Measurements from ENCODE around the gene STX18. TPM values are rescaled to one million over a fixed set of nuclear protein-coding genes. Genes with fewer than 3 reads are reported as not detected.
A peak's percentile ranks its signal among the peaks of the same experiment; 100 is the strongest.

STX18 gene
- total RNA-seq, 2 experiments from 2014 or later: 25.3 to 33.5 TPM

GRCh38 chr4:4492161-4492847 lies 49.5 kb downstream of the STX18 start:
- peak; percentile 91 for ATAC-seq
- Mint-ChIP-seq H3K9me3 (ENCODE audit: low read depth) (no peaks in the 10 kb centered on the region), H3K27ac (peak overlapping the region; percentile 72), H3K4me1 (peaks cover 12% of the 10 kb centered on the region), H3K36me3 (ENCODE audit: low read depth) (no peaks in the 10 kb centered on the region), H3K27me3 (no peaks in the 10 kb centered on the region), H3K4me3 (peak overlapping the region; percentile 56)
- DNase-seq: peak; percentile 13
- ChIA-PET CTCF (interaction anchor here (0.6 to 1.0 kb wide), 2 partner anchors 10 to 26 kb away, joined by 3 to 7 read pairs; no protein-coding TSS in a partner anchor), POLR2A (no interaction called here)
- intact Hi-C loops (cut with DNase I, micrococcal nuclease): loop anchor here in 1 of 2 experiments (1.0 kb wide), 2 partner anchors 11 to 50 kb away; partner anchors contain the start of gene STX18

- ChIA-PET CTCF (interaction anchor here (0.6 to 1.0 kb wide), 3 partner anchors 11 to 300 kb away, joined by 3 to 7 read pairs (median 3); no protein-coding TSS in a partner anchor), POLR2A (no interaction called here)
Measured at GRCh38 chr4:4491396-4491893, 50.4 kb downstream of the STX18 start.

GRCh38 chr4:4490816-4491215 lies 51.0 kb downstream of the STX18 start:
- CTCF ChIA-PET: interaction anchor here (0.6 kb wide), 1 partner anchor 14 kb away, joined by 3 read pairs; no protein-coding TSS in a partner anchor

More at GRCh38 chr4:4491396-4491893, 50.4 kb downstream of the STX18 start:
- H3K9me3 Mint-ChIP-seq (ENCODE audit: low read depth): no peaks in the 10 kb centered on the region
- H3K27me3 Mint-ChIP-seq: no peaks in the 10 kb centered on the region
- intact Hi-C loops (cut with DNase I, micrococcal nuclease): no loop called here
- H3K36me3 Mint-ChIP-seq (ENCODE audit: low read depth): no peaks in the 10 kb centered on the region
- no peak overlapping the region for H3K4me3 Mint-ChIP-seq
- ATAC-seq (no peak), DNase-seq (no peak)
- H3K27ac Mint-ChIP-seq: no peak overlapping the region
- H3K4me1 Mint-ChIP-seq: peaks cover 12% of the 10 kb centered on the region

GRCh38 chr4:4490041-4490440 lies 51.8 kb downstream of the STX18 start:
- DNase-seq (no peak), ATAC-seq (no peak)
- no peak overlapping the region for H3K4me3 Mint-ChIP-seq
- intact Hi-C loops (cut with DNase I, micrococcal nuclease): no loop called here
- POLR2A ChIA-PET: no interaction called here
- H3K36me3 Mint-ChIP-seq (ENCODE audit: low read depth): no peaks in the 10 kb centered on the region
- H3K9me3 Mint-ChIP-seq (ENCODE audit: low read depth): no peaks in the 10 kb centered on the region
- CTCF ChIA-PET: interaction anchor here (0.7 to 2.1 kb wide), 4 partner anchors 22 to 179 kb away, joined by 3 to 4 read pairs (median 3); no protein-coding TSS in a partner anchor
- no peak overlapping the region for H3K27ac Mint-ChIP-seq
- peaks cover 12% of the 10 kb centered on the region for H3K4me1 Mint-ChIP-seq
- no peaks in the 10 kb centered on the region for H3K27me3 Mint-ChIP-seq

More at GRCh38 chr4:4490816-4491215, 51.0 kb downstream of the STX18 start:
- Mint-ChIP-seq H3K27ac (no peak overlapping the region), H3K4me3 (no peak overlapping the region), H3K9me3 (ENCODE audit: low read depth) (no peaks in the 10 kb centered on the region), H3K27me3 (no peaks in the 10 kb centered on the region), H3K36me3 (ENCODE audit: low read depth) (no peaks in the 10 kb centered on the region), H3K4me1 (peaks cover 12% of the 10 kb centered on the region)
- intact Hi-C loops (cut with DNase I, micrococcal nuclease): no loop called here
- POLR2A ChIA-PET: no interaction called here
- ATAC-seq: no peak
- no peak for DNase-seq

GRCh38 chr4:4488405-4489404 lies 53.1 kb downstream of the STX18 start:
- POLR2A ChIA-PET: no interaction called here

GRCh38 chr4:4486969-4487368 lies 54.9 kb downstream of the STX18 start:
- Mint-ChIP-seq H3K4me1 (peaks cover 9% of the 10 kb centered on the region), H3K36me3 (ENCODE audit: low read depth) (no peaks in the 10 kb centered on the region), H3K27ac (no peak overlapping the region), H3K9me3 (ENCODE audit: low read depth) (no peaks in the 10 kb centered on the region), H3K4me3 (no peak overlapping the region), H3K27me3 (no peaks in the 10 kb centered on the region)
- intact Hi-C loops (cut with DNase I, micrococcal nuclease): loop anchor here (5.0 to 10.0 kb wide), 7 partner anchors 180 to 1325 kb away; partner anchors contain the start of gene MSX1 (in 1 of the 2)
- ChIA-PET CTCF (interaction anchor here (0.6 to 1.0 kb wide), 3 partner anchors 58 to 455 kb away, joined by 3 to 4 read pairs (median 3); no protein-coding TSS in a partner anchor), POLR2A (no interaction called here)
- ATAC-seq: no peak
- no peak for DNase-seq

More at GRCh38 chr4:4488405-4489404, 53.1 kb downstream of the STX18 start:
- CTCF ChIA-PET: interaction anchor here (0.6 to 2.1 kb wide), 18 partner anchors 10 to 376 kb away, joined by 3 to 6 read pairs (median 4); partner anchors contain the start of gene STX18
- intact Hi-C loops (cut with DNase I, micrococcal nuclease): loop anchor here (1.0 to 10.0 kb wide), 11 partner anchors 87 to 1324 kb away; partner anchors contain the start of gene MSX1 (in 1 of the 2)
- Mint-ChIP-seq H3K4me1 (peaks cover 12% of the 10 kb centered on the region), H3K9me3 (ENCODE audit: low read depth) (no peaks in the 10 kb centered on the region), H3K27ac (no peak overlapping the region), H3K4me3 (no peak overlapping the region), H3K36me3 (ENCODE audit: low read depth) (no peaks in the 10 kb centered on the region), H3K27me3 (no peaks in the 10 kb centered on the region)
- ATAC-seq (peak; percentile 86), DNase-seq (peak; percentile 86)

GRCh38 chr4:4485806-4486205 lies 56.0 kb downstream of the STX18 start:
- POLR2A ChIA-PET: no interaction called here
- Mint-ChIP-seq H3K36me3 (ENCODE audit: low read depth) (no peaks in the 10 kb centered on the region), H3K4me3 (no peak overlapping the region), H3K9me3 (ENCODE audit: low read depth) (no peaks in the 10 kb centered on the region), H3K27me3 (no peaks in the 10 kb centered on the region), H3K4me1 (peaks cover 9% of the 10 kb centered on the region), H3K27ac (no peak overlapping the region)
- ATAC-seq (no peak), DNase-seq (no peak)
- intact Hi-C loops (cut with DNase I, micrococcal nuclease): loop anchor here (5.0 to 10.0 kb wide), 7 partner anchors 181 to 1326 kb away; partner anchors contain the start of gene MSX1 (in 1 of the 2)
- CTCF ChIA-PET: interaction anchor here (1.0 kb wide), 1 partner anchor 60 kb away, joined by 3 read pairs; no protein-coding TSS in a partner anchor

- H3K4me3 Mint-ChIP-seq: no peak overlapping the region
- no peak for ATAC-seq
- no peak overlapping the region for H3K27ac Mint-ChIP-seq
- no peak for DNase-seq
- H3K36me3 Mint-ChIP-seq (ENCODE audit: low read depth): no peaks in the 10 kb centered on the region
- CTCF ChIA-PET: interaction anchor here (0.8 kb wide), 1 partner anchor 1423 kb away, joined by 5 read pairs; no protein-coding TSS in a partner anchor
- intact Hi-C loops (cut with DNase I, micrococcal nuclease): loop anchor here in 1 of 2 experiments (10.0 kb wide), 1 partner anchor 283 kb away; no protein-coding TSS in a partner anchor
- H3K27me3 Mint-ChIP-seq: no peaks in the 10 kb centered on the region
- no peaks in the 10 kb centered on the region for H3K9me3 Mint-ChIP-seq (ENCODE audit: low read depth)
- H3K4me1 Mint-ChIP-seq: peaks cover 9% of the 10 kb centered on the region
- POLR2A ChIA-PET: interaction anchor here (1.2 kb wide), 1 partner anchor 61 kb away, joined by 3 read pairs; no protein-coding TSS in a partner anchor
Measured at GRCh38 chr4:4481399-4481994, 60.4 kb downstream of the STX18 start.

- CTCF ChIA-PET: no interaction called here
- Mint-ChIP-seq H3K27ac (no peak overlapping the region), H3K4me1 (peaks cover 9% of the 10 kb centered on the region), H3K4me3 (no peak overlapping the region), H3K27me3 (no peaks in the 10 kb centered on the region), H3K9me3 (ENCODE audit: low read depth) (no peaks in the 10 kb centered on the region), H3K36me3 (ENCODE audit: low read depth) (no peaks in the 10 kb centered on the region)
- ATAC-seq (no peak), DNase-seq (no peak)
- intact Hi-C loops (cut with DNase I, micrococcal nuclease): loop anchor here in 1 of 2 experiments (10.0 kb wide), 1 partner anchor 284 kb away; no protein-coding TSS in a partner anchor
- POLR2A ChIA-PET: interaction anchor here (0.6 to 1.2 kb wide), 2 partner anchors 61 to 65 kb away, joined by 3 to 9 read pairs; no protein-coding TSS in a partner anchor
Measured at GRCh38 chr4:4480685-4481398, 61.0 kb downstream of the STX18 start.

GRCh38 chr4:4480205-4480604 lies 61.6 kb downstream of the STX18 start:
- Mint-ChIP-seq H3K27ac (no peak overlapping the region), H3K27me3 (no peaks in the 10 kb centered on the region), H3K4me3 (no peak overlapping the region), H3K4me1 (peaks cover 9% of the 10 kb centered on the region), H3K36me3 (ENCODE audit: low read depth) (no peaks in the 10 kb centered on the region), H3K9me3 (ENCODE audit: low read depth) (no peaks in the 10 kb centered on the region)
- ATAC-seq (no peak), DNase-seq (no peak)
- CTCF ChIA-PET: no interaction called here
- intact Hi-C loops (cut with DNase I, micrococcal nuclease): loop anchor here in 1 of 2 experiments (10.0 kb wide), 1 partner anchor 285 kb away; no protein-coding TSS in a partner anchor
- POLR2A ChIA-PET: interaction anchor here (0.6 kb wide), 1 partner anchor 66 kb away, joined by 9 read pairs; no protein-coding TSS in a partner anchor
